ENCODE measurements around the gene ANKRD36C.
"Not testable (repeated sequence)": the region's sequence is repeated elsewhere in the genome, so short reads cannot be mapped to it uniquely, and the experiment has no call there.

ANKRD36C gene

GRCh38 chr2:95867929-95868328, 123.7 kb downstream of the ANKRD36C start:
- H3K9me3 ChIP-seq (ENCODE audit: control insufficient read depth in 2 of 2, low read length in 2 of 2), result not testable (repeated sequence)

DNA sequence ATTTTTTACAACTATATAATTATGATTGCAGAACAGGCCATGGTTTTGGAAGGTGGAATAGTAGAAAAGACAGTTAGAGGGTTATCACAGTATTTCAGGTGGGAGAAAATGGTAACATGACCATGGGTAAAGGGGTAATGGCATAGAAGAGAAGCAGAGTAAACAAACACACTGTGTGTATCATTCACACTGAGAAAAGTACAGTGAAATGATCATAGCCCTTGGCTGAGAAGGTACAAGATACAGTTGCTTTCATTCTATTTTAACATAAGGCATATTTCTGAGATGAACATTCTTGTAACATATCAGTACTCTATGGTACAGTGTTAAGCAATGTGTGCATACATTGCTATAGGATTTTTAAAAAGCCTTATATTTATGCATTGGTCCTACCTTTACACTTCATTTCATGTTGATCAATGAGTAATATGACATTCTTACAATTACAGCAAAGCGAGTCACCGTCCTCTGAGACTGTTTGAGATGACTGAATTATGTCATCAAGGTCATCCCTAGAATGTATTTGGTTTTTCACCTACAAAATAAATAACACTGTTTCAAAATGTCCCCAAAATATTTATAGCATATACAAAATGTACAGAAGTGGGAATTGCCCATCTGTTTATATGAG, 124.5 kb downstream of the ANKRD36C start:
- H3K27ac ChIP-seq (ENCODE audit: low read length); H3K36me3 ChIP-seq (ENCODE audit: control insufficient read depth in 2 of 2, insufficient read depth in 2 of 2, low read length in 2 of 2); H3K9ac ChIP-seq (ENCODE audit: low read length in 2 of 2); H3K4me1 ChIP-seq (ENCODE audit: control insufficient read depth, insufficient read depth, low read length); H3K4me3 ChIP-seq (ENCODE audit: low read length in 2 of 2); H3K9me3 ChIP-seq (ENCODE audit: control insufficient read depth in 2 of 2, low read length in 2 of 2); H3K27me3 ChIP-seq (ENCODE audit: control insufficient read depth in 1 of 2, insufficient read depth in 2 of 2, low read length in 2 of 2): not testable (repeated sequence)

More at GRCh38 chr2:95867929-95868328, 123.7 kb downstream of the ANKRD36C start:
- not testable (repeated sequence) for H3K4me3 ChIP-seq (ENCODE audit: low read length in 2 of 2); H3K4me1 ChIP-seq (ENCODE audit: control insufficient read depth, insufficient read depth, low read length); H3K9ac ChIP-seq (ENCODE audit: low read length in 2 of 2); H3K36me3 ChIP-seq (ENCODE audit: control insufficient read depth in 2 of 2, insufficient read depth in 2 of 2, low read length in 2 of 2); H3K27ac ChIP-seq (ENCODE audit: low read length); H3K27me3 ChIP-seq (ENCODE audit: control insufficient read depth in 1 of 2, insufficient read depth in 2 of 2, low read length in 2 of 2)

GRCh38 chr2:95862121-95862520, 129.5 kb downstream of the ANKRD36C start:
- H3K36me3 ChIP-seq (ENCODE audit: control insufficient read depth in 2 of 2, insufficient read depth in 2 of 2, low read length in 2 of 2); H3K4me1 ChIP-seq (ENCODE audit: control insufficient read depth, insufficient read depth, low read length); H3K27ac ChIP-seq (ENCODE audit: low read length); H3K4me3 ChIP-seq (ENCODE audit: low read length in 2 of 2); H3K9me3 ChIP-seq (ENCODE audit: control insufficient read depth in 2 of 2, low read length in 2 of 2); H3K27me3 ChIP-seq (ENCODE audit: control insufficient read depth in 1 of 2, insufficient read depth in 2 of 2, low read length in 2 of 2); H3K9ac ChIP-seq (ENCODE audit: low read length in 2 of 2): not testable (repeated sequence)

DNA sequence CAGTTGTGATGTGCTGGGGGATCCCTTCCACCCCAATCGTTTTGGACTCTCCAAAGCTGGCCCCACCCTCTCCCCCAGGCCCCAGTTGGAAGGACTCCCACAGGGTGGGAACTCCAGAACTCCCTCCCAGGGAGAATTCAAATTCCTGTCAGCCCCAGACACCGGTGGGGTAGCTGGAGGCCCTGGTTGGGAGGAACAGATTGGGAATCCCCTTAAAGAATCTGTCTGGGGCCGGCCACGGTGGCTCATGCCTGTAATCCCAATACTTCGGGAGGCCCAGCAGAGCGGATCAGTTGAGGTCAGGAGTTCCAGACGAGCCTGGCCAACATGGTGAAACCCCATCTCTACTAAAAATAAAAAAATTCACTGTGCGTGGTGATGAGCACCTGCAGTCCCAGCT, 155.5 kb downstream of the ANKRD36C start:
- Histone ChIP-seq H3K27ac (ENCODE audit: low read length) (no peak overlapping the region), H3K36me3 (ENCODE audit: control insufficient read depth in 2 of 2, insufficient read depth in 2 of 2, low read length in 2 of 2) (peaks cover 0 to 2% of the 10 kb centered on the region in 2 donors), H3K9ac (ENCODE audit: low read length in 2 of 2) (no peak overlapping the region), H3K27me3 (ENCODE audit: control insufficient read depth in 1 of 2, insufficient read depth in 2 of 2, low read length in 2 of 2) (no peaks in the 10 kb centered on the region), H3K4me3 (ENCODE audit: low read length in 2 of 2) (no peak overlapping the region), H3K9me3 (ENCODE audit: control insufficient read depth in 2 of 2, low read length in 2 of 2) (no peaks in the 10 kb centered on the region), H3K4me1 (ENCODE audit: control insufficient read depth, insufficient read depth, low read length) (no peaks in the 10 kb centered on the region)

DNA sequence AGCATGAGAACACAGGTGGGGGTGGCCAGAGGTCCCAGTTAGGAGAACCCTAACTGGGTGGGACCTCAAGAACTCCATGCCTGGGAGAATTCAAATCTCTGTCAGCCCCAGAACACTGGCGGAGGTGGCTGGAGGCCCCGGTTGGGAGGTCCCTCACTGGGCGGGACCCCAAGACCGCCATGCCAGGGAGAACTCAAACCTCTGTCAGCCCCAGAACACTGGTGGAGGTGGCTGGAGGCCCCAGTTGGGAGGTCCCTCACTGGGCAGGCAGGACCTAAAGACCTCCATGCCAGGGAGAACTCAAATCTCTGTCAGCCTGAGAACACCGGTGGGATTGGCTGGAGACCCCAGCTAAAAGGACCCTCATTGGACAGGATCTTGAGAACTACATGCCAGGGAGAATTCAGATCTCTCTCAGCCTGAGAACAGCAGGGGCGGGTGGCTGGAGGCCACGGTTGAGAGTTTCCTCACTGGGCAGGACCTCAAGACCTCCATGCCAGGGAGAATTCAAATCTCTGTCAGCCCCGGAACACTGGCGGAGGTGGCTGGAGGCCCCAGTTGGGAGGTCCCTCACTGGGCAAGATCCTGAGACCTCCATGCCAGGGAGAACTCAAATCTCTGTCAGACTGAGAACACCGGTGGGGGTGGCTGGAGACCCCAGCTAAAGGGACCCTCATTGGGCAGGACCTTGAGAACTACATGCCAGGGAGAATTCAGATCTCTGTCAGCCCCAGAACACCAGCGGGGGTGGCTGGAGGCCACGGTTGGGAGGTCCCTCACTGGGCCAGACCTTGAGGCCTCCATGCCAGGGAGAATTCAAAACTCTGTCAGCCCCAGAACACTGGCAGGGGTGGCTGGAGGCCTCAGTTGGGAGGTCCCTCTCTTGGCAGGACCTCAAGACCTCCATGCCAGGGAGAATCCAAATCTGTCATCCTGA, 157.3 kb downstream of the ANKRD36C start:
- H3K9me3 ChIP-seq (ENCODE audit: control insufficient read depth in 2 of 2, low read length in 2 of 2); H3K4me3 ChIP-seq (ENCODE audit: low read length in 2 of 2); H3K27ac ChIP-seq (ENCODE audit: low read length); H3K27me3 ChIP-seq (ENCODE audit: control insufficient read depth in 1 of 2, insufficient read depth in 2 of 2, low read length in 2 of 2); H3K36me3 ChIP-seq (ENCODE audit: control insufficient read depth in 2 of 2, insufficient read depth in 2 of 2, low read length in 2 of 2); H3K9ac ChIP-seq (ENCODE audit: low read length in 2 of 2); H3K4me1 ChIP-seq (ENCODE audit: control insufficient read depth, insufficient read depth, low read length): not testable (repeated sequence)

- H3K27me3 ChIP-seq (ENCODE audit: control insufficient read depth in 1 of 2, insufficient read depth in 2 of 2, low read length in 2 of 2); H3K27ac ChIP-seq (ENCODE audit: low read length); H3K4me1 ChIP-seq (ENCODE audit: control insufficient read depth, insufficient read depth, low read length); H3K4me3 ChIP-seq (ENCODE audit: low read length in 2 of 2); H3K36me3 ChIP-seq (ENCODE audit: control insufficient read depth in 2 of 2, insufficient read depth in 2 of 2, low read length in 2 of 2); H3K9ac ChIP-seq (ENCODE audit: low read length in 2 of 2); H3K9me3 ChIP-seq (ENCODE audit: control insufficient read depth in 2 of 2, low read length in 2 of 2): not testable (repeated sequence)
Observed at GRCh38 chr2:95824218-95824617, 167.4 kb downstream of the ANKRD36C start.

DNA sequence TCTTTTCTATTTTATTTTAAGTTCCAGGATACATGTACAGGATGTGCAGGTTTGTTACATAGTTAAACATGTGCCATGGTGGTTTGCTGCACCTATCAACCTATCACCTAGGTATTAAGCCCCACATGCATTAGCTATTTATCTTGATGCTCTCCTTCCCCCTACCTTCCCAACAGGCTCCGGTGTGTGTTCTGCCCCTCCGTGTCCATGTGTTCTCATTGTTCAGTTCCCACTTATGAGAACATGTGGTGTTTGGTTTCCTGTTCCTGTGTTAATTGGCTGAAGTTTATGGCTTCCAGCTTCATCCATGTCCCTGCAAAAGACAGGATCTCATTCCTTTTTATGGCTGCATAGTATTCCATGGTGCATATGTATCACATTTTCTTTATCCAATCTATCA, 174.1 kb downstream of the ANKRD36C start:
- H3K9me3 ChIP-seq (ENCODE audit: control insufficient read depth in 2 of 2, low read length in 2 of 2), result peaks cover 0 to 11% of the 10 kb centered on the region in 2 donors
- H3K4me1 ChIP-seq (ENCODE audit: control insufficient read depth, insufficient read depth, low read length); H3K9ac ChIP-seq (ENCODE audit: low read length in 2 of 2); H3K27ac ChIP-seq (ENCODE audit: low read length); H3K27me3 ChIP-seq (ENCODE audit: control insufficient read depth in 1 of 2, insufficient read depth in 2 of 2, low read length in 2 of 2); H3K4me3 ChIP-seq (ENCODE audit: low read length in 2 of 2); H3K36me3 ChIP-seq (ENCODE audit: control insufficient read depth in 2 of 2, insufficient read depth in 2 of 2, low read length in 2 of 2): not testable (repeated sequence)

DNA sequence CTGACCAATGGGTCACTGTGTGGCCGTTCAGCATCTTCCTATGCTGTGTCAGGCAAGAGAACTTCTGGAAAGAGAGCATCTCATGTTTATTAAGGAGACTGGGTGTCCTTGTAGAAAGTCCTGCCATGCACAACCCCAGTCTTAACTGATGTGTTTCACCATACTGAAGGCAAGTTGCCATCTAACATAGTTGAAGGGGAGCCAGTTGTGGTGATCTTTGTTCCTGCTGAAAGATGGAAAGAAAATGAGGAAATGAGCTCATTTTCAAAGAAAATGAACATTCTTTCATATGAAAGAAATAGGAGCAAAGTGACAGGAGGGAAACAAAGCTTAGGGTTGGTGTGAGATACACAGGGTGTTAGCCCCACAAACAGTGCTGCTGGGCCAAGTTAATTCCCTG, 178.3 kb downstream of the ANKRD36C start:
- H3K36me3 ChIP-seq (ENCODE audit: control insufficient read depth in 2 of 2, insufficient read depth in 2 of 2, low read length in 2 of 2); H3K9me3 ChIP-seq (ENCODE audit: control insufficient read depth in 2 of 2, low read length in 2 of 2); H3K4me1 ChIP-seq (ENCODE audit: control insufficient read depth, insufficient read depth, low read length); H3K27ac ChIP-seq (ENCODE audit: low read length); H3K4me3 ChIP-seq (ENCODE audit: low read length in 2 of 2); H3K27me3 ChIP-seq (ENCODE audit: control insufficient read depth in 1 of 2, insufficient read depth in 2 of 2, low read length in 2 of 2); H3K9ac ChIP-seq (ENCODE audit: low read length in 2 of 2): not testable (repeated sequence)

- Histone ChIP-seq H3K9ac (ENCODE audit: low read length in 2 of 2) (no peak overlapping the region), H3K4me1 (ENCODE audit: control insufficient read depth, insufficient read depth, low read length) (no peaks in the 10 kb centered on the region), H3K36me3 (ENCODE audit: control insufficient read depth in 2 of 2, insufficient read depth in 2 of 2, low read length in 2 of 2) (no peaks in the 10 kb centered on the region), H3K27me3 (ENCODE audit: control insufficient read depth in 1 of 2, insufficient read depth in 2 of 2, low read length in 2 of 2) (no peaks in the 10 kb centered on the region), H3K4me3 (ENCODE audit: low read length in 2 of 2) (no peak overlapping the region), H3K9me3 (ENCODE audit: control insufficient read depth in 2 of 2, low read length in 2 of 2) (peaks cover 0 to 10% of the 10 kb centered on the region in 2 donors), H3K27ac (ENCODE audit: low read length) (no peak overlapping the region)
Observed at GRCh38 chr2:95799892-95800291, 191.7 kb downstream of the ANKRD36C start.

GRCh38 chr2:95799147-95799889, 192.3 kb downstream of the ANKRD36C start:
- not testable (repeated sequence) for H3K9ac ChIP-seq (ENCODE audit: low read length in 2 of 2); H3K27me3 ChIP-seq (ENCODE audit: control insufficient read depth in 1 of 2, insufficient read depth in 2 of 2, low read length in 2 of 2); H3K4me3 ChIP-seq (ENCODE audit: low read length in 2 of 2); H3K36me3 ChIP-seq (ENCODE audit: control insufficient read depth in 2 of 2, insufficient read depth in 2 of 2, low read length in 2 of 2); H3K27ac ChIP-seq (ENCODE audit: low read length); H3K4me1 ChIP-seq (ENCODE audit: control insufficient read depth, insufficient read depth, low read length)
- H3K9me3 ChIP-seq (ENCODE audit: control insufficient read depth in 2 of 2, low read length in 2 of 2), result peaks cover 0 to 10% of the 10 kb centered on the region in 2 donors
